8988T (cell line): ENCODE measurements around the gene C11orf21.
"Not testable (repeated sequence)": the region's sequence is repeated elsewhere in the genome, so short reads cannot be mapped to it uniquely, and the experiment has no call there.

ENCODE experiments used
- DNase-seq: peaks from one replicate; pipeline ENCODE4 v3.0.0; 2011

C11orf21 gene

GRCh38 chr11:2301631-2302305, at the start of gene C11orf21, which contains the start of gene TSPAN32:
TSS of gene C11orf21 (minus strand) at chr11:2301918. CDS start at chr11:2301808, 110 bp downstream.
TSS of gene TSPAN32 (plus strand) at chr11:2302013. CDS start at chr11:2302150, 137 bp downstream.
- no peak for DNase-seq

DNA sequence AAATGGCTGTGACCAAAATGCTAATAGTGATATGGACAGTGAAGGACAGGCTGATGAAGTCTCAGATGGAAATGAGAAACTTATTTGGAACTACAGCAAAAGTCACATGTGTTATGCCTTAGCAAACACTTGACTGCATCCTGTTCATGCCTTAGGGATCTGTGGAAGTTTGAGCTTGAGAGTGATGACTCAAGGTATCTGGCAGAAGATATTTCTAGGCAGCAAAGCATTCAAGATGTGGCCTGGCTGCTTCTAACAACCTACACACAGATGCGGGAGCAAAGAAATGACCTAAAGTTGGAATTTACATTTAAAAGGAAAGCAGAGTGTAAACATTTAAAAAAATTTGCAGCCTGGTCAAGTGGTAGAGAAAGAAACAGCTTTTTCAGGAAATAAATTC, 47.3 kb upstream of the C11orf21 start:
- no peak for DNase-seq

- DNase-seq: no peak
These were observed 45.7 kb upstream of the C11orf21 start for GRCh38 chr11:2347308-2347830.

GRCh38 chr11:2346586-2347307, 45.0 kb upstream of the C11orf21 start:
- no peak for DNase-seq

GRCh38 chr11:2346014-2346413, 44.3 kb upstream of the C11orf21 start:
- no peak for DNase-seq

- no peak for DNase-seq
These were observed 43.3 kb upstream of the C11orf21 start for GRCh38 chr11:2345050-2345449.

GRCh38 chr11:2343502-2343901, 41.8 kb upstream of the C11orf21 start:
- no peak for DNase-seq

- no peak for DNase-seq
These were observed 41.3 kb upstream of the C11orf21 start for GRCh38 chr11:2342981-2343380.

- no peak for DNase-seq
These were observed 40.8 kb upstream of the C11orf21 start for GRCh38 chr11:2342557-2342956.

GRCh38 chr11:2338760-2339159, 37.0 kb upstream of the C11orf21 start:
- not testable (repeated sequence) for DNase-seq

- DNase-seq: not testable (repeated sequence)
These were observed 33.6 kb upstream of the C11orf21 start for GRCh38 chr11:2335286-2335685.

- not testable (repeated sequence) for DNase-seq
These were observed 31.9 kb upstream of the C11orf21 start for GRCh38 chr11:2333486-2334205.

- not testable (repeated sequence) for DNase-seq
These were observed 30.9 kb upstream of the C11orf21 start for GRCh38 chr11:2332569-2332968.

DNA sequence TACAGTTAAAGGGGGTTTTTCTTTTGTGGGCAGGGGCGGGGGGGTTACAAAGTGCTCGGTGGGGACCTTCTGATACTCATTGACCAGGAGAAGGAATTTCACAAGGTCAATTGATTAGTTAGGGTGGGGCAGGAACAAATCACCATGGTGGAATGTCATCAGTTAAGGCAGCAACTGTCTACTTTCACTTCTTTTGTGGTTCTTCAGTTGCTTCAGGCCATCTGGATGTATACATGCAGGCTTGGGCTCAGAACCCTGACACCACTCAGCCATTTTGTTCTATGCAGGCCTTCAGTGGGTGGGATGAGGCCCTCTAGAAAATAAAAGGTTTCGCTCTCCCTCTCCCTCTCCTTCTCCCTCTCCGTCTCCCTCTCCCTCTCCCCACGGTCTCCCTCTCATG, 29.7 kb upstream of the C11orf21 start:
- no peak for DNase-seq

DNA sequence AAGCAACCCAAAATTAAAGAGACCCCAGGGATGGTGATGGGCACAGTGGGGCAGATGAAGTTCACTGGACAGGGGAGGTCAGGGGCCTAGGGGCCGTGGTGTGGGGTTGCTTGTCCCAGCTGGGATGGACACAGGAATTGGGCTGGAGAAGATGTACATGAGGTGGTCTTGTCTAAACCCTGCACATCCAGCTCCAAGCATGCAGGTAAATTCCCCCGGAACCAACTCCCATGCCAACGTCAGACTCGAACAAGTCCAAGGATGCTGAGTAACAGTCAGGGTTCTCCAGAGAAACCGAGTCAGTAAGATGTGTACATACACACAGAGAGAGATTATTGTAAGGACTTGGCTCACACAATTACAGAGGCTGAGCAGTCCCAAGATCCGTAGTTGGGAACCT, 29.0 kb upstream of the C11orf21 start:
- no peak for DNase-seq

DNA sequence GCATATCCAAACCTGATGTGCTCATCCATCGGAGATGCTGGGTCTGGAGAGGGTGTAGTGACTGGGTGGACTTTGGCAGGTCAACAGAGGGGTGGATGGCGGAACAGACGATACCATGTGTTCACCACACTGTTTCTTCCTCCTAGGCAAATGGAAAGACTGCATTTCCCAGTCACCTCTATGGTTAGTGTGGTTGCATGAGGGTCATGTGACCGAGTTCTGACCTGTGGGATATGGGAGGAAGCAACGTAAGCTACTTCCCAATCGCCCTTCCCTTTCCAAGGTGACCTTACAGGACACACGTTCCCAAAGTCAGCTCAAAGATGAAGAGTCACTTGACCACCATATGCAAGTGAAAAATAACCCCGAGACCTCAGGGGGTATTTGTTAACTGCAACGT, 27.8 kb upstream of the C11orf21 start:
- no peak for DNase-seq

DNA sequence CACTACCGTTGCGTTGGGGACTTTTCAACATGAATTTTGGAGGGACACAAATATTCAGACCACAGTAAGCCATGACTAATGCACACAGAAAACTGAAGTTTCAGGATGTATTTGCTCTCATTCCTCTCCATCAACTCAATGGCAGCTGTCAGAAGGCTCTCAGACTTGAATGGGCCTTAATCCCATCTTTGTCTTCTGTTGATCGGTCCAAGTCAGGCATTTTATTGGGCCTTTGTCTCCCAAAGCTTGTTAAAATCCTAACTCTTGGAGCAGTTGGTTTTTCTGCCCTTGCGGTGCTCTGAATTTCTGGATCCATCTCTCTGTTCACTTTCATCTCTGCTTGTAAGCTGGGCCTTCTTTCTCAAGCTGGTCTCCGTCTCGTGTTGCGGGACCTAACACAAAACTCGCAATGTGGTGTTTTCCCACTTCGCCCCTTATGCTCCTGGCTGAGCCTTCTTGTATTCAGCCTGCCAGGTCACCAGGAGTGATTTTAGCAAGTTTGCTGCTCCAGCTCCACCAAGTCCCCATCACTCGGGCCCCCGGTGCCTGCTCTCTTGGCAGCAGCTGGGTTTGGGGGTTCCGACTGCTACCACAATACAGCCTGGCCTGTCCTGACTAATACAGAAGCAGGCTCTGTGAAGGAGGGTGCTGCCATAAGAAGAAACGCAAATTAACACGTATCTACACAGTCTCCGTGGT, 27.1 kb upstream of the C11orf21 start:
- no peak for DNase-seq

DNA sequence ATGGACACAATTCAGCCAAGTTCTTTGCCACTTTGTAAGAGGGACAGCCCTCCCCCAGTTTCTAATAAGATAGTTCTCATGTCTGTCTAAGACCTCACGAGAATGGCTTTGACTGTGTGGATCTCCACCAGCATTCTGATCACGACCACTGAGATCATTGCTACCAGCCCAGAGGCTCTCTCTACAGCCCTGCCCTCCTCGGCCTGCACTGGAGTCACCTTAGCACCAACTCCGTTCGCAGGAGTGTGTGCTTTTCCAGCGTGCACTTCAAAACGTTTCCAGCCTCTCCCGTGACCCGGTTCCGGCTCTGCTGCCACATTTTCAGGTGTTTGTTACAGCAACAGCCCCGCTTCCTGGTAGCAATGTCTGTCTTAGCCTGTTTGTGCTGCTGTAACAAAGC, 26.3 kb upstream of the C11orf21 start:
- DNase-seq: no peak

GRCh38 chr11:2327032-2327431, 25.3 kb upstream of the C11orf21 start:
- DNase-seq: no peak

- no peak for DNase-seq
These were observed 24.0 kb upstream of the C11orf21 start for GRCh38 chr11:2325719-2326118.

- no peak for DNase-seq
These were observed 23.4 kb upstream of the C11orf21 start for GRCh38 chr11:2325123-2325522.

DNA sequence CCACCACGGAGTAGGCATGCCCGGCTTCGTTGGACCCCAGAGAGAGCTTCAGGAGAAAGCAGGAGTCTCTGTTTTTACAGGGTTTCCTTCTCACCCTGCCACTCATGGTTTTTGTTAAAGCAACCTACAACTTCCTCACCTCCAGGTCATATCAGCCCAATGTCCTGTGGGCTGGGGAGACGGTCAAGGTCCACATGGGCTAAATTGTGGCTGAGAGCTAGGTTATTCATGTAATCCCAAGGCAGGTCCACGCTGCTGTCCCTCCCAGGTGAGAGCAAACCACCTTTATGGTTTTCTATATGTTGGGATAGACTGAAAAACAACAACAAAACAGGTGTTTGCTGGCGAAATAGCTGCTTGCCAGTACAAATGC, 19.6 kb upstream of the C11orf21 start:
- DNase-seq: no peak
